HCT116 (cell line): ENCODE data around the gene PLCD4. TPM values are rescaled to one million over a fixed set of nuclear protein-coding genes. Genes with fewer than 3 reads are reported as not detected.

ENCODE experiments used
- ATAC-seq: fragments of 200-7000 bp; cut with Tn5 transposase; 2 replicates; pipeline ENCODE4 v1.9.1; 2020; ENCODE audit warnings: mild to moderate bottlenecking, moderate library complexity
- BruUV-seq: library from RNA; stranded (reverse); fragments of 400-500 nt; replicated peaks from 2 replicates; lab custom pipeline; 2021; lab: Mats Ljungman, UMichigan
- CTCF ChIA-PET: fragments of 300-600 bp; sonication (Branson Sonifier 250); formaldehyde crosslinking; loops from one replicate; lab custom pipeline; 2021; ENCODE audit warnings: antibody characterized with exemption; lab: Charles Lee
- POLR2A ChIA-PET: fragments of 300-600, 350-600 bp; sonication (Branson Sonifier 250); formaldehyde crosslinking; loops from one replicate; lab custom pipeline; 2021; ENCODE audit warnings: antibody characterized with exemption; lab: Charles Lee
- RAD21 ChIA-PET, 2 experiments: fragments of 300-600 bp; sonication (Branson Sonifier 250); formaldehyde crosslinking; loops; one replicate each; lab custom pipeline; 2023; ENCODE audit warnings: low total read pairs in 2 of 2; ENCODE audit not compliant: uncharacterized antibody in 2 of 2, unreplicated experiment in 2 of 2, low non-redundant PET in 1 of 2; lab: Charles Lee
- DNase-seq: peaks from one replicate; pipeline ENCODE4 v3.0.0-alpha.2; 2010; ENCODE audit warnings: low read depth, low spot score
- H2AFZ ChIP-seq: fragments of 200-600 bp; shearing (Covaris generic), sonication (generic); 2 replicates; pipeline ENCODE4 v1.6.1; 2017; ENCODE audit warnings: low read depth, mixed run types, mixed read lengths, antibody characterized with exemption, low read length; ENCODE audit not compliant: poor library complexity, severe bottlenecking
- H3K27ac ChIP-seq: 2 replicates; pipeline ENCODE4 v1.5.1; 2012; ENCODE audit warnings: low read depth, low read length
- H3K27me3 ChIP-seq: fragments of 200-600 bp; sonication (generic); 2 replicates; pipeline ENCODE4 v1.6.1; 2016; ENCODE audit warnings: mixed run types, low read length, mixed read lengths; ENCODE audit not compliant: insufficient read depth
- H3K36me3 ChIP-seq, 2 experiments: fragments of 200-500 bp in 1 of 2; fragments of 200-600 bp in 1 of 2; sonication (Bioruptor generic) in 1 of 2; sonication (generic) in 1 of 2; 2 replicates each; pipeline versions ENCODE4 v1.5.1 to v1.6.1; 2014 to 2016; ENCODE audit warnings: low read length in 2 of 2, inconsistent platforms in 1 of 2, mixed read lengths in 1 of 2, mixed run types in 1 of 2; ENCODE audit not compliant: insufficient read depth in 2 of 2, control insufficient read depth in 1 of 2
- H3K4me1 ChIP-seq, 2 experiments: fragments of 200-600 bp in 1 of 2; sonication (generic) in 1 of 2; 2 replicates each; pipeline versions ENCODE4 v1.5.1 to v1.6.1; 2012 to 2017; ENCODE audit warnings: low read length in 2 of 2, inconsistent platforms in 1 of 2, mild to moderate bottlenecking in 1 of 2, mixed read lengths in 1 of 2, mixed run types in 1 of 2, moderate library complexity in 1 of 2; ENCODE audit not compliant: insufficient read depth in 2 of 2, control insufficient read depth in 1 of 2
- H3K4me2 ChIP-seq: fragments of 200-600 bp; sonication (generic); 2 replicates; pipeline ENCODE4 v1.6.1; 2017; ENCODE audit warnings: mixed run types, low read length, mixed read lengths
- H3K4me3 ChIP-seq, 2 experiments: fragments of 200-600 bp in 1 of 2; sonication (generic) in 1 of 2; replicated peaks in 1 of 2; 2 replicates each; pipeline ENCODE4 v1.5.1; 2011 to 2016; ENCODE audit warnings: low read length in 2 of 2, control low read depth in 1 of 2, low read depth in 1 of 2, mild to moderate bottlenecking in 1 of 2, mixed read lengths in 1 of 2, mixed run types in 1 of 2
- H3K79me2 ChIP-seq: fragments of 200-600 bp; sonication (generic); 2 replicates; pipeline ENCODE4 v1.6.1; 2017; ENCODE audit warnings: mild to moderate bottlenecking, mixed run types, low read length, moderate library complexity, mixed read lengths; ENCODE audit not compliant: insufficient read depth
- H3K9ac ChIP-seq: fragments of 200-600 bp; sonication (generic); 2 replicates; pipeline ENCODE4 v1.6.1; 2016; ENCODE audit warnings: low read length, mixed read lengths
- H3K9me2 ChIP-seq: fragments of 200-600 bp; sonication (generic), shearing (Covaris generic); 2 replicates; pipeline ENCODE4 v1.6.1; 2017; ENCODE audit warnings: mixed run types, mild to moderate bottlenecking, moderate library complexity; ENCODE audit not compliant: insufficient read depth
- H3K9me3 ChIP-seq, 2 experiments: fragments of 200-500 bp in 1 of 2; fragments of 200-600 bp in 1 of 2; sonication (Bioruptor generic) in 1 of 2; sonication (generic) in 1 of 2; 2 replicates each; pipeline ENCODE4 v1.6.1; 2014 to 2017; ENCODE audit warnings: low read length in 2 of 2, mixed read lengths in 2 of 2, inconsistent platforms in 1 of 2, low read depth in 1 of 2, mild to moderate bottlenecking in 1 of 2, mixed run types in 1 of 2, moderate library complexity in 1 of 2; ENCODE audit not compliant: control insufficient read depth in 1 of 2, insufficient read depth in 1 of 2
- H4K20me1 ChIP-seq: fragments of 200-600 bp; sonication (generic), shearing (Covaris generic); 2 replicates; pipeline ENCODE4 v1.6.1; 2017; ENCODE audit warnings: mixed run types, mild to moderate bottlenecking, moderate library complexity; ENCODE audit not compliant: insufficient read depth
- CBX3 ChIP-seq: IDR thresholded peaks from 2 replicates; pipeline ENCODE4 v1.6.1; 2012; ENCODE audit warnings: low read depth
- CEBPB ChIP-seq: IDR thresholded peaks from 2 replicates; pipeline ENCODE4 v1.6.1; 2012; ENCODE audit warnings: low read depth
- EGR1 ChIP-seq: IDR thresholded peaks from 2 replicates; pipeline ENCODE4 v1.6.1; 2012; ENCODE audit warnings: low read depth
- ELF1 ChIP-seq: IDR thresholded peaks from 2 replicates; pipeline ENCODE4 v1.6.1; 2012; ENCODE audit warnings: low read depth, borderline replicate concordance
- EZH2 ChIP-seq: fragments of 200-600 bp; sonication (generic); IDR thresholded peaks from 2 replicates; pipeline ENCODE4 v1.6.1; 2017; ENCODE audit warnings: antibody characterized with exemption, mixed run types
- EZH2phosphoT487 ChIP-seq: fragments of 200-600 bp; IDR thresholded peaks from 2 replicates; pipeline ENCODE4 v1.6.1; 2018; ENCODE audit warnings: antibody characterized with exemption, borderline replicate concordance
- POLR2A ChIP-seq: IDR thresholded peaks from 2 replicates; pipeline ENCODE4 v1.7.0; 2011; ENCODE audit warnings: borderline replicate concordance; ENCODE audit not compliant: insufficient read depth, insufficient read length; ENCODE audit errors: extremely low read depth
- POLR2AphosphoS5 ChIP-seq: IDR thresholded peaks from 2 replicates; pipeline ENCODE4 v1.6.1; 2011; ENCODE audit warnings: mild to moderate bottlenecking, low read depth, low read length, moderate library complexity
- RAD21 ChIP-seq: IDR thresholded peaks from 2 replicates; pipeline ENCODE4 v1.6.1; 2012; ENCODE audit warnings: low read depth, mild to moderate bottlenecking
- SP1 ChIP-seq: IDR thresholded peaks from 2 replicates; pipeline ENCODE4 v1.6.1; 2012; ENCODE audit warnings: low read depth
- TCF7L2 ChIP-seq: IDR thresholded peaks from 2 replicates; pipeline ENCODE4 v1.7.0; 2011; ENCODE audit warnings: borderline replicate concordance, inconsistent platforms; ENCODE audit not compliant: insufficient read depth, insufficient read length; ENCODE audit errors: extremely low read depth
- YY1 ChIP-seq: IDR thresholded peaks from 2 replicates; pipeline ENCODE4 v1.6.1; 2011; ENCODE audit warnings: low read length, low read depth, moderate library complexity, mild to moderate bottlenecking; ENCODE audit not compliant: insufficient replicate concordance; ENCODE audit errors: extremely low read depth
- intact Hi-C: fragments of 100-400 bp; cut with micrococcal nuclease; formaldehyde crosslinking; loops from 2 replicates; pipeline ENCODE4 v1.10.0; 2022
- total RNA-seq: library from RNA; stranded (reverse); gene quantifications from one replicate; pipeline ENCODE4 v1.2.1, GENCODE V29; 2021; ENCODE audit not compliant: unreplicated experiment
- TF ChIP-seq, protein P1 (sequence below), 3 experiments: fragments of 200-600 bp in 1 of 3; sonication (generic) in 1 of 3; IDR thresholded peaks in 2 of 3; conservative IDR thresholded peaks in 1 of 3; 2 replicates each; pipeline ENCODE4 v1.5.1; 2012 to 2017; ENCODE audit warnings: low read depth in 2 of 3, low read length in 2 of 3, antibody characterized with exemption in 1 of 3, borderline replicate concordance in 1 of 3, control low read depth in 1 of 3, mild to moderate bottlenecking in 1 of 3, mixed read lengths in 1 of 3, mixed run types in 1 of 3, moderate library complexity in 1 of 3; ENCODE audit not compliant: insufficient read depth in 1 of 3
- TF ChIP-seq, protein P2 (sequence below): IDR thresholded peaks from 2 replicates; pipeline ENCODE4 v1.6.1; 2012

PLCD4 gene
- total RNA-seq, 1 experiment from 2014 or later, result 0.64 TPM

DNA sequence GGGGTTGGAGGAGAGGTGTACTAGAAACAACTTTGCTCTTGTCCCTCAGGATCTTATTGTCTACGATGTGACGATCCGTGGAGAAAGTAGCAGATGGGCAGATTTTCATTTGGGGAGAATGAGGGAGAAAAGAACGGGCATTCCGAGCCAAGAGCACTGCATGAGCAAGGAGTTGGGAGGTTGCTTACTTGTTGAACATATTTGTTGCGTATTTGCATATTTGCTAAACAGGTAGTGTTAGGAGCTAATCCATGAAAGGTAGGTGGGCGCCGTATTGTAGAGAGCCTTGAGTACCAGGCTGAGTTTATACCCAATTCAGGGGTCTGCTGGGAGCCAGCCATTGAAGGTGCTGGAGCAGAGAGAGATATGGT lies 52.3 kb downstream of the PLCD4 start:
- CTCF ChIA-PET, result interaction anchor here (0.8 to 3.1 kb wide), 10 partner anchors 10 to 302 kb away, joined by 3 to 71 read pairs (median 6); partner anchors contain the start of genes RNF25, STK36 and TTLL4
- Histone ChIP-seq H3K9ac (peak overlapping the region; percentile 87), H3K27me3 (no peaks in the 10 kb centered on the region), H3K79me2 (peaks cover 52% of the 10 kb centered on the region), H3K9me3 (no peaks in the 10 kb centered on the region), H3K9me2 (no peaks in the 10 kb centered on the region), H4K20me1 (no peaks in the 10 kb centered on the region; the same call in 1 of the 2 replicates), H2AFZ (no peak overlapping the region), H3K4me2 (peak overlapping the region; percentile 96), H3K4me3 (peak overlapping the region; percentile 88 to 96), H3K36me3 (peaks cover 24 to 61% of the 10 kb centered on the region in 2 experiments), H3K27ac (peak overlapping the region; percentile 70), H3K4me1 (peaks cover 0 to 19% of the 10 kb centered on the region in 2 experiments; a peak in 2 of 4 replicates)
- ATAC-seq (no peak), DNase-seq (no peak)
- RAD21 ChIA-PET, result interaction anchor here (0.6 to 2.6 kb wide), 5 partner anchors 12 to 188 kb away, joined by 3 to 9 read pairs (median 6); partner anchors contain the start of genes RNF25 (in 1 of the 2), STK36 (in 1 of the 2) and TTLL4 (in 1 of the 2)
- intact Hi-C loops, result loop anchor here (1.0 kb wide), 2 partner anchors 27 to 187 kb away; no protein-coding TSS in a partner anchor
- BruUV-seq, result TSS peak; percentile 89
- no peak for TF ChIP-seq YY1
- TF ChIP-seq EZH2, result no peak
- no peak for TF ChIP-seq EZH2phosphoT487
- TF ChIP-seq POLR2AphosphoS5, result no peak
- TF ChIP-seq, protein P1, sequence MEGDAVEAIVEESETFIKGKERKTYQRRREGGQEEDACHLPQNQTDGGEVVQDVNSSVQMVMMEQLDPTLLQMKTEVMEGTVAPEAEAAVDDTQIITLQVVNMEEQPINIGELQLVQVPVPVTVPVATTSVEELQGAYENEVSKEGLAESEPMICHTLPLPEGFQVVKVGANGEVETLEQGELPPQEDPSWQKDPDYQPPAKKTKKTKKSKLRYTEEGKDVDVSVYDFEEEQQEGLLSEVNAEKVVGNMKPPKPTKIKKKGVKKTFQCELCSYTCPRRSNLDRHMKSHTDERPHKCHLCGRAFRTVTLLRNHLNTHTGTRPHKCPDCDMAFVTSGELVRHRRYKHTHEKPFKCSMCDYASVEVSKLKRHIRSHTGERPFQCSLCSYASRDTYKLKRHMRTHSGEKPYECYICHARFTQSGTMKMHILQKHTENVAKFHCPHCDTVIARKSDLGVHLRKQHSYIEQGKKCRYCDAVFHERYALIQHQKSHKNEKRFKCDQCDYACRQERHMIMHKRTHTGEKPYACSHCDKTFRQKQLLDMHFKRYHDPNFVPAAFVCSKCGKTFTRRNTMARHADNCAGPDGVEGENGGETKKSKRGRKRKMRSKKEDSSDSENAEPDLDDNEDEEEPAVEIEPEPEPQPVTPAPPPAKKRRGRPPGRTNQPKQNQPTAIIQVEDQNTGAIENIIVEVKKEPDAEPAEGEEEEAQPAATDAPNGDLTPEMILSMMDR (IDR thresholded peaks at IDR 0.05 in 2 of 3, conservative IDR thresholded peaks at IDR 0.05 in 1 of 3; ENCODE audit: borderline replicate concordance in 1 of 3, insufficient read depth in 1 of 3, low read depth in 2 of 3, low read length in 2 of 3), result no peak
- TF ChIP-seq SP1, result no peak
- TF ChIP-seq CBX3, result no peak
- TF ChIP-seq CEBPB, result no peak
- TF ChIP-seq TCF7L2, result no peak
- no peak for TF ChIP-seq EGR1
- no peak for TF ChIP-seq RAD21
- TF ChIP-seq POLR2A, result no peak
- TF ChIP-seq ELF1, result no peak
- TF ChIP-seq, protein P2, sequence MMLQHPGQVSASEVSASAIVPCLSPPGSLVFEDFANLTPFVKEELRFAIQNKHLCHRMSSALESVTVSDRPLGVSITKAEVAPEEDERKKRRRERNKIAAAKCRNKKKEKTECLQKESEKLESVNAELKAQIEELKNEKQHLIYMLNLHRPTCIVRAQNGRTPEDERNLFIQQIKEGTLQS, result no peak
- POLR2A ChIA-PET, result interaction anchor here (0.6 to 2.9 kb wide), 4 partner anchors 9 to 187 kb away, joined by 3 to 20 read pairs (median 4); partner anchors contain the start of genes RNF25 and STK36
